Neural cell (in vitro differentiated cells): ENCODE results near the gene ZDHHC5.

Experiments
- EP300 ChIP-seq: fragments of 450-650 bp; conservative IDR thresholded peaks from 2 replicates; pipeline ENCODE4 v1.6.1; 2014; ENCODE audit warnings: antibody characterized with exemption, mild to moderate bottlenecking, moderate library complexity; ENCODE audit not compliant: poor library complexity, severe bottlenecking
- EZH2 ChIP-seq: fragments of 200-600, 300-800 bp; shearing (Covaris generic), sonication (generic); IDR thresholded peaks from 2 replicates; pipeline ENCODE4 v1.6.1; 2014; ENCODE audit warnings: antibody characterized with exemption, low read length, borderline replicate concordance, mild to moderate bottlenecking; ENCODE audit not compliant: insufficient read depth, poor library complexity, severe bottlenecking
- POLR2AphosphoS5 ChIP-seq: IDR thresholded peaks from 2 replicates; pipeline ENCODE4 v1.6.1; 2012
- RAD21 ChIP-seq: fragments of 450-650 bp; conservative IDR thresholded peaks from 2 replicates; pipeline ENCODE4 v1.6.1; 2014; ENCODE audit warnings: antibody characterized with exemption, mild to moderate bottlenecking, moderate library complexity
- REST ChIP-seq: IDR thresholded peaks from 2 replicates; pipeline ENCODE4 v1.6.1; 2012; ENCODE audit warnings: borderline replicate concordance
- TAF1 ChIP-seq: IDR thresholded peaks from 2 replicates; pipeline ENCODE4 v1.6.1; 2012; ENCODE audit warnings: low read depth
- TF ChIP-seq, protein P1 (sequence below): fragments of 450-650 bp; IDR thresholded peaks from 2 replicates; pipeline ENCODE4 v1.5.1; 2014; ENCODE audit warnings: antibody characterized with exemption, mild to moderate bottlenecking, moderate library complexity; ENCODE audit not compliant: poor library complexity, severe bottlenecking

DNA sequence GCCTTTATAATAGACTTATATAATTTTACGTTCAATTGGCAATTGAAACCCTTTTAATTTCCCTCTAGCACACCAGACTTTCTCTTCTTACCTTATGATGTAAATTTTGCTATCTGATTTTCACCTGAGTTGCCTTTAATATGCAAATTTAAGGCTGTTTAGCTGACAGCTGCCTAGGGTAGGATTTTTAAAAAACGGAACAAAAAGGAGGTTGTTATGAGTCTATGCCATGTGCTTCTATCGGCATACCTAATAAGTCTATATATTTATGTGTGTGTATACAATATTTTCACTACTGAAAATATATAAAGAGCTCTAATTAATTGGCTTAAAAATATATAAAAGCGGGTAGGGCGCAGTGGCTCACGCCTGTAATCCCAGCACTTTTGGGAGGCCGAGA lies 61.6 kb downstream of the ZDHHC5 start:
- TF ChIP-seq, protein P1, sequence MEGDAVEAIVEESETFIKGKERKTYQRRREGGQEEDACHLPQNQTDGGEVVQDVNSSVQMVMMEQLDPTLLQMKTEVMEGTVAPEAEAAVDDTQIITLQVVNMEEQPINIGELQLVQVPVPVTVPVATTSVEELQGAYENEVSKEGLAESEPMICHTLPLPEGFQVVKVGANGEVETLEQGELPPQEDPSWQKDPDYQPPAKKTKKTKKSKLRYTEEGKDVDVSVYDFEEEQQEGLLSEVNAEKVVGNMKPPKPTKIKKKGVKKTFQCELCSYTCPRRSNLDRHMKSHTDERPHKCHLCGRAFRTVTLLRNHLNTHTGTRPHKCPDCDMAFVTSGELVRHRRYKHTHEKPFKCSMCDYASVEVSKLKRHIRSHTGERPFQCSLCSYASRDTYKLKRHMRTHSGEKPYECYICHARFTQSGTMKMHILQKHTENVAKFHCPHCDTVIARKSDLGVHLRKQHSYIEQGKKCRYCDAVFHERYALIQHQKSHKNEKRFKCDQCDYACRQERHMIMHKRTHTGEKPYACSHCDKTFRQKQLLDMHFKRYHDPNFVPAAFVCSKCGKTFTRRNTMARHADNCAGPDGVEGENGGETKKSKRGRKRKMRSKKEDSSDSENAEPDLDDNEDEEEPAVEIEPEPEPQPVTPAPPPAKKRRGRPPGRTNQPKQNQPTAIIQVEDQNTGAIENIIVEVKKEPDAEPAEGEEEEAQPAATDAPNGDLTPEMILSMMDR = no peak
- TF ChIP-seq EP300 (no peak), EZH2 (no peak), POLR2AphosphoS5 (no peak), TAF1 (no peak), RAD21 (no peak), REST (no peak)
